ENCODE data around the gene DLX1.
A peak's percentile ranks its signal among the peaks of the same experiment; 100 is the strongest.

DLX1 gene

DNA sequence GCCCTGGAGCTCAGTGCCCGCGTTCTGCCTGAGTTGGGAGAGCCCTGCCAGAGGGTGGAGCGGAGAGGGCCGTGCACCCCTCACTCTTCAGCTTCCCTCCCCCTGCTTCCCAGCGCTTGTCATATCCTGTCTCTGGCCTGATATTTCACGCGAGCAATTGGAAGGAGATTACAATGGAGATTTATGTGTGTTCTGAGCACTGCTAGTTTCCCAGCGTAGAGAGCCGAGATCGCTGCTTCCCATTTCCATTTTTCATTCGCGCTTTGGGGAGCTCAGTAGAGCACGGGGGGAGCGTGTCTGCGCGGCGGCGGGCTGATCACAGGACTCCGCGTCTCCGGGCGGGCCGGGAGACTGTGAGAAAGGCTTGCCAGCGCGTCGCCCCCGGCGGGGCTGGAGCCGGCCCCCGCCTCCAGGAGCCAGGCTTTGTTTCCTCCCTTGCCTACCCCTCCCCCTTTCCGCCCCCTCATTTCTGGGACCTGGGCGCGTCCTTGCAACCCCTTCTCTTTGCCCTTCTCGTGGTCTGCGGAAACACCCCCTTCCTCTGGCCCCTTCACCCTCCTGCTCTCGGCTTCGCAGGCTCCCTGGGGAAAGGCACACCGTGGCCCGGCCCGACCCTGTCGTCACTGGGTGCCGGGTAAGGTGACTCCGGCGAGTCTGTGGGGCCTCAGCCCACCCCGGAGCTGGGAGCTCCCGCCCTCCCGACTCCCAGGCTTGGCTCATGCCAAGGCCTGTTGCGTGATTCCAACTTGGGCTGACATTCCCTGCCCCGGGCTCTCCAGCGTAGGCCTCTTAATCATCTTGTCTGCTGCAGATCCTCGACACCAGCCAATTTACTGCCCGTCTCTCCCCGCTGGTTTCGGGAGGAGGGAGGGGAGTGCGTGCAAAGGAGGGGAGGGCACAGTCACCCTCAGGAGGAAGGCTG lies 11.6 kb downstream of the DLX1 start:
- no peak for DNase-seq (ENCODE audit: low read depth in 2 of 3, low spot score in 1 of 3)

DNA sequence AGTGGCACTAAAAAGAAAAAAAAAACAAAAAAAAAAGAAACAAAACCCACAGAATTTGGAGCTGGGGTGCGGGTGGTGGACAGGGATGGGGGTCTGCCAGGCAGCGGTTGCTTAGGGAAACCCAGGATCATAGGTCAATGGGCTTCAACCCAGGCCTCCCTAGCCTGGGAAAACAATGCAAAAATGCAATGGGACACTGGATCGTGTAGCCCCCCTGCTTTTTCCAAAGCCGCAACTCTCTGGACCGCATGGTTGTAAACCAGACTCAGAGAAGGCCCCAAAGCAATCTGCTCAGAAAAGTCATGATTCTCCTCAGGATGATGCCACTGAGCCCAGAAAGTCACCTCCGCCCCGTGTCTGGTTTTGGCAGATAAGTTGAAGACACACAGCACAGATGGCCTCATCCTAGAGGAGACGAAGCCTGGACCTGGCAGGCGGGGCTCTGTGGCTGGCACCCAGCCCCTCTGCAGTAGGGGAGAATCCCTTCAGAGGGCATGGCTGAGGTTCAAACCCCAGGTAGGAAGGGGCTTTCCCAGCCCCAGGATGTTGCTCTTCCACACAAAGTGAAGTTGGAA lies 12.3 kb downstream of the DLX1 start:
- no peak for DNase-seq (ENCODE audit: low read depth in 2 of 3, low spot score in 1 of 3)

DNA sequence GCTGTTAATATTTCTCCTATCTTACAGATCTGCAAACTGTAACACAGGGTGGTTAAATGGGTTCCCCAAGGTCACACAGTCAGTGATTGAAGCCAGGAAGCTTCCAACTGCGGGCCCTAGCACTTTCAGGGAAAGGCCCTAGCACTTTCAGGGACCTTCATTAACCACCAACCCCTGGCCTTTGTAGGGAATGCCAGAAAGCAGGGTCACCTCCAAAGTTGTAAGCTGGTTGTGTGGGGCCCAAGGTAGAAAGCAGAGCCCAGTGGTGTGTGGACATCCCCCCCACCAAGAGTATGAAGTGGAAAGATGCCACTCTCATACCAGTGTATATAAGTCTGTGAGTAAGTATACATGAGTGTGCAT lies 13.0 kb downstream of the DLX1 start:
- no peak for DNase-seq (ENCODE audit: low read depth in 2 of 3, low spot score in 1 of 3)

DNA sequence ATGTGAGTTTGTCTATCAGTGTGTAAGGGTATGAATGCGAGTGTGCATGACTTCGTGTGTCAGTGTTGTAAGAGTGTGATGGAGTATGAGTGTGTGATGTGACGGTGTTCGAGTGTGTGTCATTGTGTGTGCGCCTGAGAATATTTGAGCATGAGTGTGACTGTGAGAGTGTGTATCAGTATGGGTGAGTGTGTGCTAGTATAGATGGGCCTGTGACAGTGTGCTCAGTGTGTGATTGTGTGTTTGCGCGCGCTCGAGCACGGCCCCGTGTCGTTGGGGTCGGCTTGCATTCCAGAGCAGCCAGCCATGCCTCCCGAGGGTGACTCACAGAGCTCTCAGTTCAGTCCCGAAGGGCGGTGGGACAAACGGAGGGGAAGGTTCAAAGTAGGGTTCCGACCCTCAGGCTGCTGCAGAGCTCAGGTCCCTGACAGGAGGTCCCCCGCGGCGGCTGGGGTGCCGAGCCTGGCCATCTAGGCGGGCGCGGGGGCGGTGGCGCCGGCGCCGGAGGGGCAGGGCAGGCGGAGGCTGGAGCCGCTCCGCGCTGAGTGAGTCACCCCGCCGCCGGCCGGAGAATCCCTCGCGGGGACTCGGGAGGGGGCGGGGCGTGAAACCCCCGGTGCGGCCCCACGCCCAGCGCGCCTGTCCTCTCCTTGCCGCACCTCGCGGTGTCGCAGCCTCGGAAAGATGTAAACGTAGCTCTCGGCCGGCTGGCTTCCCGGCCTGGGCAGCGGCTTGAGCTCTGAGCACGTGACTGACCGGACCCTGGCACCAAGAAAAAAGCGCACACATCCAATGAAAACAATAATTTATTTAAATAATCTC lies 13.6 kb downstream of the DLX1 start:
- DNase-seq (ENCODE audit: low read depth in 2 of 3, low spot score in 1 of 3) = no peak

DNA sequence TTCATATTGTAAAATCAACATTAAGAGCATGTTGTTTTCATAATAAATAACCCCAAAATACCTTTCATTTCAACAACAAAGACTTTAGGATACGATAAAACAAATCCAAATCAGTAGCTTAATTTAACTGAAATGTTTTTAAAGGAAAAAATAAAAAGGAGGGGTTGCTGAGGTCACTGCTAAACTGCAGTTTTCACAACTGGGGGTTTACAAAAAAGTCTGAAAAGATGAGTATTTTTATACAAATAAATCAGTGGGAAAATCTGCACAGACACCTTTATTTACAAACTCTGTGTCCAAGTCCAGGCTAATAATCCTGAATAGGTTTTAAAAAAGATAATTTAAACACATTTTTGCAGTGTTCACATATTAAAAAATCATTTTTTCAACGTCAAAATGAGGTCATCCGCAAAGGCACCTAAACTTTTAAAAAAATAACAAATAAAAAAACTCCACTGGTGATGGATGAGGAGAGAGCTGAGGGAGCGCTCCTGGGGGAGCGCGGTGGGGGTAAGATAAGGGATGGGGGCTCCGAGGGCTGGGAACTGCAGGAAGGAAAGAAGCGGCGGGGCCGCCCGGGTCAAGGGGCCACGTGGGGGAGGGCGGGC lies 14.3 kb downstream of the DLX1 start:
- DNase-seq (ENCODE audit: low read depth in 2 of 3, low spot score in 1 of 3) = no peak

DNA sequence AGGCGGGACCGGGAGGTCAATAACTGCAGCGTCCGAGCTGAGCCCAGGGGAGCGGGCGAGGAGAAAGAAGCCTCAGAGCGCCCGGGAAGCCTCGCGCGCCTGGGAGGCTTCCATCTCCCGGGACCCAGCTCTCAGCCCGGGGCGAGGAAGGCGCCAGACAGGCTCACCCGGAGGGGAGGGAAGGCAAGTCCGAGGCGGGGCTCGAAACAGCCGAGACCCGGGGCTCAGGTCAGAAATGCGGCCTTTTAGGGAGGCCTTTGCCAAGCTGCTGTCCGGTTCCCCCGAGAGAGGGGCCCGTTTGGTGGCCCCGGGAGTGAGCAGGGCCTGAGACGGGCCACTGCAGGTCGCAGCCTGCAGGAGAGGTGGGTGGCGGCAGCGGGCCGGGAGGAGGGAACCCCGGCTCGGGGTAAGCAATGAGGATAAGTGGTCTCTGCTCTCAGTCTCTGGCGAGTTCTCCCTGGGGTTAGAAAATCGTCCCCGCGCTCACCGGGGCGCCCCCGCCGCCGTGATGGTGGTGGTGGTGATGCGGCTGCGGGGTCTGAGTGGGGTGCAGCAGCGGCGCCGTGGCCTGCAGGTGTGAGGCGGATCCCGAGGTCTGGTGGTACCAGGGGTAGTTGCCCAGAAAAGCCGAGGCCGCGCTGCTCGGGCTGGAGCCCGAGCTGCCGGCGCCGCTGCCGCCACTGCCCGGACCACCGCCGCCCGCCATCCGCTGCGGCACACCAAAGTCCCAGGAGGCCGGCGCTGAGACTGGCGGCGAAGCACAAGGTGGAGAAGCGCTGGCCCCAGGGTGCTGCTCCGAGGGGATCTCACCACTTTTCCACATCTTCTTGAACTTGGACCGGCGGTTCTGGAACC lies 15.0 kb downstream of the DLX1 start:
- no peak for DNase-seq (ENCODE audit: low read depth in 2 of 3, low spot score in 1 of 3)

DNA sequence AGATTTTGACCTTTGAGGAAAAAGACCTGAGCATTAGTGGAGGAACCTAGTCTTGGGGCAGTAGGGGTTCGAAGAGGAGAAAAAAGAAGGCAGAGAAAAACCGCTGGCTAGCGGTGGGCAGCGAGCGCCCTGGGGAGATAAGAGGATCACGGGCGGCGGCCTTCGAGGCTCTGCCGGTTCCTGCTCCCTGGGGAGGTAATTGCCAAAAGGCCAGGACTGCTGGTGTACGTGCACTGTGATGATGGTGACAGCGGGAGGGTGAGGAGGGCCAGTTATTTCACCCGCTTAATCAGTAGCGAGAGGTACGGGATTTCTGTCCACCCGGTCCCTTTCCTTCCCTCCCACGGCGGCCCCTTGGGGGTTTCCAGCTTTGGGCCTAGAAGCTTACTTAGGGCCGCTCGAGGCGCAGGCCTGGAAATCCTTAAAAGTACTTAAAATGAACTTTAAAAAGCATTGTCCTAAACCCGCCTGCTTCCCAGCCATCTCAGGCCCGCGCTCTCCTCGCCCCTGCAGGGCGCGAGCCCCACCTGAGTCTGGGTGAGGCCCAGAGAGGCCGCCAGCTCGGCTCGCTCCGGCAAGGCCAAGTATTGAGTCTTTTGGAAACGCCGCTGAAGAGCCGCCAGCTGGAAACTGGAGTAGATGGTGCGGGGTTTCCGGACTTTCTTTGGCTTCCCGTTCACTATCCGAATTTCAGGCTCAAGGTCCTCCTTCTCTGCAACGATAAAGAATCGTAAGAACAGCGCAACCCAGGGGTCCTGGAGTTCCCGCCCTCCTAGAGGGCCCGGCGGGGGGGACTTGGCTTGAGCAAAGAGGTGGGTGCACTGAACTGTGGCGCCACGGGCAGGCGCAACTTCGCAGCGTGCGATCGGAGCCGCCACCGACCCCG lies 15.9 kb downstream of the DLX1 start:
- DNase-seq (ENCODE audit: low read depth in 2 of 3, low spot score in 1 of 3) = no peak

DNA sequence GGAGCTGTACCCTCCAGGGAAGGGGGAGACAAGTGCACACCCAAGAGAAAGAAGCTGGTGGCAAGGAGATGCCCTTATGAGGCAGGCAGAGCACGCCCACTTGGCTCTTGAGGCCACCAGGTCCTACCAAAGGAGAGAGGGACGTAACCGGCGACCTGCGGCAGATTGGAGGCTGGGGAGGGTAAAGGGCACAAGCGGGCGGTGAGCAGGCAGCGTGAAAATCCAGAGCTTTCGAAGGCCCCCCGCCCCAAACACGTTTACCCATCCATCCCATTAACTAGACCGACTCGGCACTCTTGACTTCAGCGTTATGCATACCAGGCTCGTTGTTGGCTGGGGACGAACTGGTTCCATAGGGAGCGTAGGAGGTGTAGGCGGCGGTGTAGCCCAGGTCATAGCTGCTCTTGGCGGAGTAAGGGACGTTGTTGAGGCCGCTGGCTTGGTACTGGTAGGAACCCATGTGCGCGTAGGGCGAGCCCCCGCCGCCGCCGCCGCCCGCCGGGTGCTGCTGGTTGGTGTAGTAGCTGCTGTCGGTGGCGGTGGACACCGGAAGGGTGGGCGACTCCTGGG lies 16.6 kb downstream of the DLX1 start:
- no peak for DNase-seq (ENCODE audit: low read depth in 2 of 3, low spot score in 1 of 3)

DNA sequence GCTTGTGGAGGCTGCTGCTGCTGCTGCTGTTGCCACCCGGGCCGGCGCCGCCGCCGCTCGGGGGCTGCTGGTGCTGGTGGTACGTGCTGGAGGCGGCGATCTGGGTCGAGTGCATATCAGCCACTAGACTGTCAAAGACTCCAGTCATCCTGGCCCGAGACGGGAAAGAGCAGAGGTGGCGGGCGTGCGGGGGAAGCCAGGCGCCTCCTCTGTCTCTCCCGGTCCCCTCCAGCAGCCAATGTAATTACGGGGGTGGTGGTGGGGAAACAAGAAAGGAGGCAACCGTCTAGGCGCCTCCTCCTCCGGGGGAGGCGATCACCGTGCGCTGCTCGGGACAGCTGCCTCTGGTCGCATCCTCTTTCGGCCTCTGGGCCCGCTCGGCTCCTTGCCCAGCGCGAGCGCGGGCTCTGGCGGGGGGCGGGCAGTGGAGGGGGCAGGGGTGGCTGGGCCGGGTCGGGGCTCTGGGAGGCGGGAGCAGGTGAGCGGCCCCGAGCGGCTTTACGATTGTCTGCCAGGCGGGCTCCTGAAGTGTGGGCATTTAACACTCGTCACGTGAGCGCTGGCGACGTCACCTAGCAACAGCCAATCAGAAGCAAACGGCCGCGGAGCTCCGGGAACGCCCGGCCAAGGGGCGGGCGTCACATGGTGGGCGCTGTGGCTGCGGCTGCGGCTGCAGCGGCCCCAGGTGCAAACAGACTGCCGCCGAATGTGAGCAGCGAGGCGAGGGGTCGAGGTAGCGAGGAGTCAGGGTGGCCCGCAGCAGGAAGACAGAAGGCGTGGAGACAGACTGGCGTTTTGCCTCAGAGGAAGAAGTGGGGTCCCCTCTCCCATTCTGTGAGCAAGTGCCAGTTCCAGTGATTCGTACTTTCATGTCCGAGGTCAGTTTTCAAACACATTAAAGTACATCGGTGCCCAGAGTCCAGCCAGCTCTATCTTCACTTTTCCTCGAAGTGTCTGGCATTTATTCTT lies 17.4 kb downstream of the DLX1 start, which contains the start of gene DLX2:
TSS of gene DLX2 (minus strand) at position 510 of the 969 bp plus-strand sequence. CDS start at position 148, 362 bp downstream.
- DNase-seq (ENCODE audit: low read depth in 2 of 3, low spot score in 1 of 3) = peak in 2 of 3 donors; percentile 50 to 66

DNA sequence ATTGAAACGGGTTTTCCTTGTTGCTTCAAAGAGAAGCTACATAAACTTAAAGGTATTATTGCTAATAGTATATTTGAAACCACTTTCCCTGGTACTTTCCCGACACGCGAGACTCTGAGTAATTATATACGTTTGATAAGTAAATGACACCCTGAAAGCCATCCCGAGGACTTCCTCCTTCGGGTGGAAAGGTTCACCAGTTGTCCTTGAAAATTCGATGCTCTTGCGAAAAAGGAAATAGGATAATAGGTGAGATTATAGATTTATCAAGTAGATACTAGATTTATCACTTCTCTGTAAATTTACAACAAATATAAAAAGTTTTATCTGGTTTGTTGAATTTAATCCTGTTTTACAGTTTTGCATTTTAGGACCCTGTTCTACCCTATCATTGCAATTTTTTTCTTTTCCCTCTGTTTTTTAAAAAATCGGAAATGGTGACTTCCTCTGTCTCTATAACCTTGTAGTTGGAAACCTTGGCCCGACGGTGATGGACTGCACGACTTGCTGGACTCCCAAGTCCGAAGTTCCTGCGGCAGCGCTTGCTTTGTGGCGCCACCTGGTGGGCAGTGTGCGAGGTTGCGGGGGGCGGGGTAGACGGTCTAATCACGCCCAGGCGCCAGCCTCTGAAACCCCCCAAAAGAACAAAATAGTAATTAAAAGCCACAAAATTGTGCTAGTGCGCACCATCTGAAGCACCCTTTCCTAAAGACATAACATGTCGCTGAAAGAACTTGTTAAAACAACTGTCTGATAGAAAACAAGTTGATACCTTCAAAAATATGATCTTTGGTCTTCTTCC lies 18.4 kb downstream of the DLX1 start:
- DNase-seq (ENCODE audit: low read depth in 2 of 3, low spot score in 1 of 3) = peak in 2 of 3 donors; percentile 65 to 82

DNA sequence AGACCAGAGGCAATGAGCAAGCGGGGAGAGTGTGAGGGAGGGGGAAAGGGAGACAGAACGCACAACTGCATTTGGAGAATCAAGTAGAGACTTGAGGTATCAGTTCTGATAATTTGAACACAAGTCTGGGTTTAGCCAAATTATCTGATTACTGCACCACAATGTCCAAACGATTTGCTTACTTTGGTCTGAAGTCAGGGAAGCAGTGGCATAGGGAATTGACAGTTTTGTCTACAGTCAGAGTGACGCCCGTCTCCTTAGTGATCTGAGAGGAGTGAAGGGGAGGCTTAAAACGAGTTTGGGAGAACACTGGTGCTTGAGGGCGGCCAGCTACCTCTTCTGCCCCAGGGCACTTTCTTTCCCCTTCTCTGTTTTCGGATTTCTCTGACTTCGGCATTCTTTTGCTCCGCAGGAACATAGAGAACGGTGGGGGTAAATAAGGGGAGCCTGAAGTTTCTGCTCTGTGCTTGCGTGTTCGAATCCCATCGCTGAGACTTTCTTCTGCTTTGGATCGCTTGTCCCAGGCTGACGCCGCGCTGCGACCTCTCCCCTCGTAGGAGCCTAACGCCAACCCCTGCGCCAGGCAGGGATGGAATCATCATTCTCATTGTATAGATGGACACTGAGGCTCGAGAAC lies 20.3 kb downstream of the DLX1 start:
- DNase-seq (ENCODE audit: low read depth in 2 of 3, low spot score in 1 of 3) = no peak

DNA sequence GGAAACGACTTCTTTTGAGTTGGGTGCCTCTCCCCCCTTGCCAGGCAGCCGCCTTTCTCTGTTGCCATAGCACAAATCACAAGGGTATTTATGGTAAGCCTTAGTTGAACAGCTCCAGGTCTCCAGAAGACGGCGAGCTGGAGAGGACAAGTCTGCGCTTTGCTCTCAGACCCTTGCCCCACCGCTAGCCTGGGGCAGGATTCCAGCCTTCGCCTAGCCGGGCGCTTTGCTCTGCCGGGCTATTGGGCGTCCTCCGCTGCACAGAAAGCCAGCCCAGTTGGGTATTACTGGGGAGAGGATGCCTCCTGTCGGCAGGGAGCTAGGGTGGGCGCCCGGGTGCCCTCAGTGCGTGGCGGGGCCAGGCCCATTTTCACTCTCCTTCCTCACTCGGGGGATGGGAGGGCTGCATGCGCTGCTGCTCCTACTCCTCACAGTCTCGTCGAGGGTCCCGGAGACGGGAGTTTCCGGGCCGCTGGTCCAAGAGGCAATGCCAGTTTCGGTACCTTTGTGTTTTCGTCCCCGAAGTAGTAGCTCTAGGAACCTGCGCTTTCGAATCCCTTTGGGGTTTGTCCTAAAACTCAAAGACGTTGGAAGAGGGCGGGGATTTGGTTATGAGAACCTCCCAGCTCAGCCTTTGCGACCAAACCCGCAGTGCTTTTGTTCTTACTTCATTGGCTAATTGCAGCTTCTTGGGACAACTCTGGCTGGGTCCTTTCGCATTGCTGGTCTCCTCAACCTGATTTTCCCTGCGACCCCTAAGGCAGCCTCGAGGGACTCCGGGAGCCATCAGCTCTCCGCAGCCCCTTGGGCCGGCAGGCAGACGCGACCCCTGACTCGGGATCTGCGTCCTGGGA lies 21.0 kb downstream of the DLX1 start:
- no peak for DNase-seq (ENCODE audit: low read depth in 2 of 3, low spot score in 1 of 3)

DNA sequence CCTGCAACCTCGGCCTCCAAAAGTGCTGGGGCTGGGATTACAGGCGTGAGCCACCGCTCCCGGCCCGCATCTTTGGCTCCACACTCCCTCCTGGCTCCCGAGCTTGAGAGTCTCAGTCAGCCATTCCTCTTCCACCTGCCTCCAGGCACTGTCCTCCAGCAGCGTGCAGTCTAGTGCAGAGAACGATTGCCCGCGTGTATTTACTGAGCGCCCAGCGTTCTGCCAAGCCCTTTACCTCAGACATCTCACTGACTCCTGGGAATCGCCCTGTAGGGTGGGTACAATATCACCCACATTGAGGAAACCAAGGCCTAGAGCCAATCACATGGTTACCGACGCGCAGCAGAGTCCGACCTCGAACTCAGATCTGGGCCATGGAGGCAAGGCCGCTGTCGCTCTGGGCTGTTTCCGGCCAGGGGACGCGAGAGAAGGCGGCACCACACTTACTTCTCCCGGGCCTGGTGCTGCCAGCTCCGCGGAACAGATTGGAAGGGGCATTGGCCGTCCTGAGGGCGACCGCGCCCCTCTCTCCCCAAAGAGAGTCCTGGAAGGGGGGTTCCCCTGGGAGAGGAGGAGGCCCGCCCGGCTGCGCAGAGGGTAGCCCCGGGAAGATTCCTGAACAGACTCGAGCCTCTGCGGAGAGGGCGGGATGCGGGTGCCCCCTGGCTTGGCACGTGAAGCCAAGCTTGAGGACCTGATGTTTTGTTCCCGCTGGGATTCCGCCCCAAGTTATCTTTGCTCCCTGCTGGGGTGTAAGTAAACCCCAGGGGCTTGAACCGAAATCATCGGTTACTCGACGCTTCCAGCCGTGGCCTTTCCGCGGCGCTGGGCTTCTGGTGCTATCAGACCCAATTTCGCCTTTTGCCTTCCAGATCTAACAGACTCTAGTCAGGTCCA lies 22.6 kb downstream of the DLX1 start:
- no peak for DNase-seq (ENCODE audit: low read depth in 2 of 3, low spot score in 1 of 3)

DNA sequence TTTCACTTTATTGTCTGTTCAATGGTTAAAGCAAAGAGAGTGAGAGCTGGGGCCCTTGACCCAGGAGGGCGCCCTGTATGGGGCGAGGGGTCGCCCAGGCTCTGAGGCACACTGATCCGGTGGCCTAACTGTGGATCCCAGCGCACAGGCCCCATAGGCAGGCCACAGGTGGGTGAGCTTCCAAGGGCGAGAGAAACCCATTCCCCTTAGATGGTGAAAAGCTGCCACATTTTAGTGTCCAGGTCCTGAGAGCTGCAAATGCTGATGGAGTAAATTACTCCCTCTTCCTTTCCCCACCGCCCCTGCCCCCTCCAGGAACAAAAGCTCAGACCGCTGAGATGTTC lies 23.3 kb downstream of the DLX1 start:
- no peak for DNase-seq (ENCODE audit: low read depth in 2 of 3, low spot score in 1 of 3)
